Mammary epithelial cell (primary cell): ENCODE data around the gene SRPK2.

ENCODE experiments used
- EZH2 ChIP-seq: IDR thresholded peaks from 2 replicates; pipeline ENCODE4 v1.6.1; 2012; ENCODE audit warnings: low read length, inconsistent platforms, borderline replicate concordance
- TF ChIP-seq, protein P1 (sequence below), 2 donors: IDR thresholded peaks in 1 of 2; conservative IDR thresholded peaks in 1 of 2; 2 replicates each; pipeline ENCODE4 v1.5.1; 2011 to 2012; ENCODE audit warnings: inconsistent platforms in 2 of 2, low read length in 2 of 2, mild to moderate bottlenecking in 2 of 2, control low read depth in 1 of 2, low read depth in 1 of 2; ENCODE audit not compliant: insufficient read depth in 1 of 2; ENCODE audit errors: extremely low read depth in 1 of 2

- TF ChIP-seq, protein P1, sequence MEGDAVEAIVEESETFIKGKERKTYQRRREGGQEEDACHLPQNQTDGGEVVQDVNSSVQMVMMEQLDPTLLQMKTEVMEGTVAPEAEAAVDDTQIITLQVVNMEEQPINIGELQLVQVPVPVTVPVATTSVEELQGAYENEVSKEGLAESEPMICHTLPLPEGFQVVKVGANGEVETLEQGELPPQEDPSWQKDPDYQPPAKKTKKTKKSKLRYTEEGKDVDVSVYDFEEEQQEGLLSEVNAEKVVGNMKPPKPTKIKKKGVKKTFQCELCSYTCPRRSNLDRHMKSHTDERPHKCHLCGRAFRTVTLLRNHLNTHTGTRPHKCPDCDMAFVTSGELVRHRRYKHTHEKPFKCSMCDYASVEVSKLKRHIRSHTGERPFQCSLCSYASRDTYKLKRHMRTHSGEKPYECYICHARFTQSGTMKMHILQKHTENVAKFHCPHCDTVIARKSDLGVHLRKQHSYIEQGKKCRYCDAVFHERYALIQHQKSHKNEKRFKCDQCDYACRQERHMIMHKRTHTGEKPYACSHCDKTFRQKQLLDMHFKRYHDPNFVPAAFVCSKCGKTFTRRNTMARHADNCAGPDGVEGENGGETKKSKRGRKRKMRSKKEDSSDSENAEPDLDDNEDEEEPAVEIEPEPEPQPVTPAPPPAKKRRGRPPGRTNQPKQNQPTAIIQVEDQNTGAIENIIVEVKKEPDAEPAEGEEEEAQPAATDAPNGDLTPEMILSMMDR (conservative IDR thresholded peaks at IDR 0.05 in 1 of 2, IDR thresholded peaks at IDR 0.05 in 1 of 2; ENCODE audit: extremely low read depth in 1 of 2, insufficient read depth in 1 of 2, low read depth in 1 of 2, low read length in 2 of 2), result no peak
- no peak for TF ChIP-seq EZH2
These were observed 227.4 kb downstream of the SRPK2 start for GRCh38 chr7:105161366-105161765.
